GM12892 (cell line): ENCODE measurements around the gene SF3B2.

ENCODE experiments used
- POLR2A ChIP-seq: IDR thresholded peaks from 2 replicates; pipeline ENCODE4 v1.6.1; 2011; ENCODE audit warnings: low read depth, low read length, control low read depth
- TAF1 ChIP-seq: IDR thresholded peaks from 2 replicates; pipeline ENCODE4 v1.6.1; 2011; ENCODE audit warnings: low read depth, mild to moderate bottlenecking, control low read depth, low read length, borderline replicate concordance

- no peak for TF ChIP-seq TAF1
- TF ChIP-seq POLR2A, result no peak
Observed at GRCh38 chr11:66111158-66111557, 59.0 kb downstream of the SF3B2 start.
